M059J (cell line): ENCODE measurements around the gene B4GALT3. TPM values are rescaled to one million over a fixed set of nuclear protein-coding genes. Genes with fewer than 3 reads are reported as not detected.
A peak's percentile ranks its signal among the peaks of the same experiment; 100 is the strongest.

Experiments
- DNase-seq: peaks from one replicate; pipeline ENCODE4 v3.0.0-alpha.2; 2012; ENCODE audit warnings: low read depth
- total RNA-seq: library from RNA; depleted of rRNA; stranded (reverse); fragments of >200 nt; shearing (Covaris generic); gene quantifications from 2 replicates; pipeline ENCODE4 v1.2.3, GENCODE V29; 2014

B4GALT3 gene
- total RNA-seq, 1 experiment from 2014 or later: 41.8 TPM

DNA sequence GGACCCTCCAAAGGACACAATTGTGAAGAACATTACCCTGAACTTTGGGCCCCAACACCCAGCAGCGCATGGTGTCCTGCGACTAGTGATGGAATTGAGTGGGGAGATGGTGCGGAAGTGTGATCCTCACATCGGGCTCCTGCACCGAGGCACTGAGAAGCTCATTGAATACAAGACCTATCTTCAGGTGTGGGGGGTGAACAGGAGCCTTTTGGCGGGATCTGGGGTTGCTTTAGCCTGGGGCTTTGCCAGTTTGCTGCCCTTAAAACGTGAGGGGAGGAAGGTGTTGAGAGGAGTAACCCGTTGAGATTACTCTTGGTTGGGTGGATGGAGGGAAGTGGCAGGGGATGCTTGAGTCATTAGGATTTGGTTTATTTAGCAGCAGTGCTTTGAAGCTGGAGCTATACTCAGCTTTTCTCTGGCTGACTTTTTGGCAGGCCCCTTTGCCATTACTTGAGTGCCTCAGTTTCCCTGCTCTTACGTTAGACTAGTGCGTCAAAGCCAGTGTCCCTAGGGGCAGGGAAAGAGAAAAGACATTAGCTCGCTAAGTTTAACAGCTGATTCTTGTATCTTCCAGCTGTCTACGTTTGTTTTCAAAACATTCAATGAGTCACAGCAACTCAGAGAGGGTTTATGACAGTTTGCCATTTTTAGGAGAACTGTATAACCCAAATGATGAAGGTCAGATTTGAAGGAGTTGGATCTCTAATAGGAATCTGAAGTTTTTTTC, 29.3 kb upstream of the B4GALT3 start:
- no peak for DNase-seq

DNA sequence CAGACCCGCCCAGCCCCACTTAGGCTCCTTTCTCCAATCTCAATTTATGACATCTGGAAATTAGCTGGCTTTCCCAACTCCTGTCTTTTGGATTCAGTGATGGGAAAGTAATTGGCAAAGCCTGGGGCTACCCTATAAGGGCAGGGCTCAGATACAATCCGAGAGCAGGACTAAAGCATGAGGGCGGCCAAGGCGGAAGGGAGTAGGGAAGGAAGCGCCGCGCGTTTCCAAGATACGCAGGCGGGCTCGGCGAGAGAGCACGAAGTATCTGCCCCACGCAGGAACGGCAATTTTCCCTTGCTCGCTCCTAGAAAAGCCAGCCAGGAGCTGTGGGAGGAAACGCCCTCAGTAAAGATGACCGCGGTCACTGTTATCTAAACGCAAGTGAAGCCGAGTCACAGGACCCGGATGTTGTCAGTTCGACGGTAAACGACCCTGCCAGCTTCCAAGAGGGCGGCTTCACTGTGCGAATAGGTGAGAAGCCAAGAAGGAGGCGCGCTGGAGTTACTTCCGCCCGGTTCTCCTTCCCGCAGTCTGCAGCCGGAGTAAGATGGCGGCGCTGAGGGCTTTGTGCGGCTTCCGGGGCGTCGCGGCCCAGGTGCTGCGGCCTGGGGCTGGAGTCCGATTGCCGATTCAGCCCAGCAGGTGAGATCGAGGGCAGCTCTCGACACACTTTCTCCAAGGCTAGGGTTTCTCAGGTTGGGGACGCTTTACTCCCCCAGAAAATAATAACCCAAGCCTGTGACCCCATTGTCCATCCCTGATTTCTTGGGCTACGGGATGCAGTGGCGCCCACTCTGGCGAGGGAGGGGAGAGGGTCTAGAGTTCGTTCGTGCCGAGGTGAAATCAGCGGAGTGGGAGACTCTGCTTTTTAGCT, 24.8 kb upstream of the B4GALT3 start, which contains the start of gene NDUFS2:
TSS of gene NDUFS2 (plus strand) at position 532 of the 877 bp plus-strand sequence. CDS start at position 551, 19 bp downstream.
- peak; percentile 99 for DNase-seq

DNA sequence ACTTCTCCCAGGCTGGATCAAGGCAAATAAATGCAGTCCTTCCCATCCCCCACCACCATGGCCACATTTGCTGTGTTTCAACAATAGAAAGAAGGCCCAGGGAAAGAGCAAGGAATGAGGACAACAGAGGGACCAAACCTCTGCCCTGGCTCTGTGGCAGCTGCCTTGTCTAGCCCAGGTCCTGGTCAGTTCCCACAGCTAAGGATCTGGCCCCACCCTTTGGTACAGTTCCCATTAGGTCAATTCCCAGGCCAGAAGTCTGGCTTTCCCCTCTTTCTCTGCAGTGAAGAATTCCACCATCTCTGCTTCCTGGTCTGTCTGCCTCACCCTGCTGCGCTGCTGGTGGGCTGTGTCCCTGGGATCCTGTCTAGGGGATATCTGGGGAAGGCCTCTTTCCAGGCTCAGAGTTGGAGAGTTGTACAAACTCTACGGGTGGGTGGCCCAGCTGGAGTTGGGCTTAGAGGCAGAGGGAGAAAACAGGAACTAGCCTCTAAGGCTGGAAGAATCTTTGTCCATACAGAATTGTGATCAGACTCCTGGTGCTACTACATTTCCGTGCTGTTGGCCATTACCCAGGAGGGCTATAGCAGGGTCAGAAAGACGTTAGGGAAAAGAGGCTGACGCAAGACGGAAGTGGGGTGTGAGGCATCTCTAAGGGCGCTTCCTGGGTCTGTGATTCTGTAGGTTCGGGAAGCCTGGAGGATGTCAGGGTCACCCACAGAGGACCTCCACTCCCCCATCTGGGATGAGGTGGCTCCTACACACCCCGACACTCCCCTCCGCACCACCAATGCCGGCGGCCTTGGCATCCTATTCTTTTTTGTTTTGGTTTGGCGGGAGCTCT, 23.9 kb upstream of the B4GALT3 start:
- DNase-seq: peak; percentile 79

DNA sequence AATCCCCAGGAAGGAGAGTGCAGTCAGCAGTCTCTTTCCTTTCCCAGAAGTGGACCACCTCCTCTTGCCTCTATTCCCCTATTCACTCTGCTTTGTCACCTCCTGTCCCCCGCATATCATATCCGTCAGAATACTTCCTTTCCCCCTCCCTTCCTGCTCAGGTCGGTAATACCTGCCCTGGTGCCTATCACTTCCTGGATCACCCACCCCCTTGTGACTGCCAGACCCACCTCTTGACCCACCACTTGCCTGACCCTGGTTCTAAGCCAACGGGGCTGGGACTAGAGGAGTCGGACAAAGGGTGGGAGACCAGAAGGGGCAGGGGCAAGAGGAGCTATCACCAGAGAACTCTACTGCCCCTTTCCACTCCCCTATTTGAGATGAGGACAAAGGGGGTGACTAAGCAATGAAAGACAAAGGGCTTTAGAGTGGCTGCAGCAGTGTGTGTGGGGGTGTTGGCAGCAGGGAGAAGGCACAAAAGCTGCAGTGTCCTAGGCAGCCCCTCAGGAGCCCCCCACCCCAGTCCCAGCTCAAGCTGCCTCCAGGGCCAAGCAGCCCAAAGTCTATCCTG, 23.2 kb upstream of the B4GALT3 start:
- no peak for DNase-seq

DNA sequence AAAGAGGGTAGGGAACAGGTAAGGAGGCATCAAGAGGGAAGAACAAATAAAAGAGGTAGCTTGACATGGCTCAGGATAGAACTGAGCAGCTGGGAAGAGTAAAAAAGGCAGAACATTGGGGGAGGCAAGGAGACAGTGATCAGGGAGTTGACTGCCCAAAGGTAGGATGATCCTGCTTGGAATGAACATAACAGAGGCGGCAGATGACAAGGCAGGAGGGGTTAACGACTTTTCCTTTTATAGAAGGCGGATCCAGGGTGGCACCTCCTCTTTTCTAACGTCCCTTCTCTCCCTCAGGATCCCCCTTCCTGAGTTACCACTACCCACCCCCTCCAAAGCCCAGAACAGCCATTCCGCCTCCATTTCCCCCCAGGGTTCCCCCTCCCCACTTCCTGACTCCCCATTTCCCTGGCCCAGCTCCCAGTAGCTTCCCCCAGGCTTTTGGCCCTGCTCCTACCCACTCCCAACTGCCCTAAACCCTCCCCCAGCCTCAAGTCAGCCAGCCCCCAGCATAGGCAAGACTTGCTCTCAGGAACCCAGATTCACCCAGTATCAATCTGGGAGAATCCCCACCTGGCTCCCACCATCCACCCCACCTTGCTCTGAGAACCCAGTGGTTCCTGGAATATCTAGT, 22.3 kb upstream of the B4GALT3 start:
- no peak for DNase-seq

DNA sequence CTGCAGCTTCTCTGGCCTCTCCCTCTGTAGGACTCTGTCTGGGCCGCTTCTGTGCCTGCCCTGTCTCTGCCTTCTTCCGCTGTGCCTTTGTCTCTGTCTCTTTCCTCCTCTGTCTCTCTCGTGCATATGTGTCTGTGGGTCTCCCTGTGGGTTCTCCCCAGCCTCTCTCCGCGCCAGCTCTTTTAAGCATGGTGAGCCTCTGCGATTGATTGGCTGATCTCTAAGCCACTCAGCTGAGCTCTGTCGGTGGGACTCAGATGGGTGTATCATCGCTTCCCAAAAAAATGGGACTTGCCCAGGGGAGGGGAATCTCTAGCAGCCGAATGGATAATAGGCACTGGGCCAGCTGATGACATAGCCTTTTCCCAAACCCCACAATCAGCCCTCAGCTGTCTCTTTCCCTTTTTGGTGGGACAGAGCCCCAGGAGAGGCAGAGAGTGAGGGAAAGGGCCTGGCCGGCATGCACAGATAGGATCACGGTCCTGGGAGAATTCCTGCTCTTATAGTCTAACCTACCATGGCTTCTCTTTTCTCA, 21.7 kb upstream of the B4GALT3 start, which contains the start of gene ADAMTS4:
TSS of gene ADAMTS4 (minus strand) at position 158 of the 535 bp plus-strand sequence. CDS start 427 bp downstream, outside the sequence.
- peak; percentile 67 for DNase-seq

DNA sequence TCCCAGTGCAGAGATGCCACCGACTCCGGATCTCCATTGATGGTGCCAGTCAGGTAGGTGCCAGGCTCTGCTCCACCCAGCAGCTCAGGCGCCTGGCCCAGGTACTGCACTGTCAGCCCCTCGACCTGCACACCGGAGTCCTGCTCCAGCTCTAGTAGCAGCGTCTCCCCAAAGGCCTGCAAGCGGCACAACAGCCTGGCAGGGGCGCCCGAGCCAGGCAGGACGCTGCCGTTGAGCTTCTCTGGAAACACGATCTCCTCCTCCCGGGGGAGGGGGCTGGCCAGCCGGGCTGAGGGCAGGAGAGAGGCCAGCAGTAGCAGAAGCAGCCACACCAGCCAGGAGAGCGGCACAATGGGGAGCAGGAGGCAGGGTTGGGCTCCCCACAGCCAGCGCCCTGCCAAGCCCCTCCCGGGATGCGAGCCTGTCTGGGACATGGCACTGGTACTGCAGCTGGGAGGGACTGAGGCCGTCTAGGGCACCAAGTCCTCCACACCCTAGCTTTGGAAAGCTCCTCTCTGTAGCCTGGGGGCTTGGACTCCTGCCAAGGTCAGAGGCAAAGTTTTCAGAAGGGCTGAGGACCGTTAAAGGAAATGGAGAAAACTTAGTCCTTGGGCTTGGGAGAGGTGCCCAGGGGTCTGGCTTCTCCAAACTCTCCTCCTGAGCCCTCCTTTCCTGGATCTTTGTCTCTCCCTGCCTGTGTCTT, 21.0 kb upstream of the B4GALT3 start:
- DNase-seq: peak; percentile 76

DNA sequence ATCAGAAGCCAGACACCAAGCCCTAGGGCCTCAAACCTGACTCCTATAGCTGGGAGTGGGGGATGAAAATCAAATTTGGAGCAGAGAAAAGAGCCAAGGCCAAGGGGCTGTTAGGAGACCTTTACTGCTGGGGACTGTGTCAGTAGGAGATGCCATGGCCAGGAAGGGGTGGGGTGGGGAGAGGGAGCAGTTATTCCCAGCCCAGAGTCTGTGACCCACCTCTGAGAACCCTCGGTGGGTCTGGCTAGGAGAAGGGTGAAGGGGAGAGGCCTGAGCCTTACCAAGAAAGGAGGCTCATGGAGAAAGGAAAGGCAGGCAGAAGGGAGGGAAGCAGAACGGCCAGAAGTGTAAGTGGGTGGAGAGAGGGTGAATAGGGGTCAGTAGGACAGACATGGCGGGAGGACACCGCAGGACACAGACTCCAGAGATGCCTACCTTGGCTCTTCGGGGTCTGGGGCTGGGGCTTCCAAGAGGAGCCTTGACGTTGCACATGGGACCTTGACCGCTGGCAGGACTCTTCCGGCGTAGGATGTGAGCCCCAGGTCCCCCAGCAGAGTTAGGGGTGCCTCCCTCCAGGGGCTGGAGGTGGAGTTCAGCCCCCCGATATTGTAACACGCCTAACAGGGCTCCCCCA, 20.4 kb upstream of the B4GALT3 start:
- DNase-seq: no peak

DNA sequence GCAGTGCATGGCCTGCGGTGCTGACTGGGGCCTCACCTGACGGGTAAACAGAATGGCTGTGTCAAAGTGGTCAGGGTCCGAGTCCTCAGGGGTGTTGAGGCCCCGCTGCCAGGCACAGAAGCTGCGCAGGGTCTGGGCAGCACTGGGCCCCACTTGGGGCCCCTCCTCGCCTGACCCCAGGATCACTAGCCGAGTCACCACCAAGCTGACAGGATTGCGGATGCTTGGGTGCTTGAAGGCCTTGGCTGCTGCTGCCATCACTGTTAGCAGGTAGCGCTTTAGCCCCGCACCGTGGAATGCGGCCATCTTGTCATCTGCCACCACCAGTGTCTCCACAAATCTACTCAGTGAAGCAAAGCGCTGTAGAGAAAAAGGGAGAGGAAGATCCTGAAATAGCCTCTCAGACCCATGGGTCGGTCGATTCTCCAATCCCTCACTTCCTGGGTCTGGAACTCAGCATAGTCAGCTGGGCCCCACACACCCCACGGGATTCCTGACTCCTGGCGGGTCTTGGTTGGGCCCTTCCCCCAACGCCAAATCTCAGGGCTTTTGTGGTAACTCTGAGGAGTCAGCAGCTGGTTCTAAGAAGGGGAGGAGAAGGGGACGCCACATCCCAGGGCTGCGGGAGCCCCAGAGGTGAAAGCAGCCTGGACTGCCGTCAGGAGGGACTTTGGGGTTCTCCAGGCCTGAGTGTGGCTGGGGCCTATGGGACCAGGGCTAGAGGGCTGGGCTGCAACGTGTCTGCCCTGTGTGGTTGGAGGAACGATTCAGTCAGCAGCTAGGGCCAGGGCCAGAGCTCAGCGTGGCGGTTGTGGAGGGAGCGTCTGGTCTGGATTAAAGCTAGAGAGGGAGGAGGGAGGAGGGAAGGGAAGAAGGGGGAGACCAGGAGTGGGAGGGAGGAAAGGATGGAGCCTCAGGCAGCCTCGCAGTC, 19.5 kb upstream of the B4GALT3 start:
- DNase-seq: no peak

DNA sequence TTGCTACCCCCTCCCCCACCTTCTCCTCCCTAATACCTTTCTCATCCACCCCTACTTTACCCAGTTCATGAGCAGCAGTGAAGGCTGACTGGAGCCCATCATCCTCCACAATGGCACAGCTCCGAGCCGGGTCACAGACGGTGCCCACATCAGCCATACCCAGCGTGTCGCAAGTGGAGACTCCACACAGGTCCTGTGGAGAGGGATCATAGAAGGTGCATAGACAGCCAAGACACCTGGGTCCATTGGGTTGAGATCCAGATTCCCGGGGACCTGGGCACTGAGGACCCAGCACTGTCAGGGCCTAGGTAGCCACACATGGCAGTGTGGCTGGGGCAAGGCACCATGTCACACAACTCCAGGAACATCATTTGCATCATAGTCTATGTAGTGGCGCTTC, 18.8 kb upstream of the B4GALT3 start:
- no peak for DNase-seq

DNA sequence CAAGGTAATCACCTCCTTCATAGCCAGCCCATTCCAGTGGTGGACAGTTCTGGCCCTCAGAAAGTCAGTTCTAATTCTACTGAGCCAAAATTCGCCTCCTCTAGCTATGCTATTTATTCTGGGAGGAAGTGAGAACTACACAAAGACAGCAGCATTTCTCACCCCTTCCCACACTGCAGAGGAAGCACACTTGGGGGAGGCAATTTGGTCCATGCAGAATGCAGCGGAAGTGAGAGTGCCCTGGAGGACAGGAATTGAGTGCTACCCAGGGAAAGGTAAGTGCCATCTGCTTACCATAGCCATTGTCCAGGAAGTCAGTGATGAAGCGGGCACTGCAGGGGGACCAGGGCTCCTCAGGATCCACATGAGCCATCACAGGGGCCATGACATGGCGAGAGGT, 17.9 kb upstream of the B4GALT3 start:
- DNase-seq: no peak

DNA sequence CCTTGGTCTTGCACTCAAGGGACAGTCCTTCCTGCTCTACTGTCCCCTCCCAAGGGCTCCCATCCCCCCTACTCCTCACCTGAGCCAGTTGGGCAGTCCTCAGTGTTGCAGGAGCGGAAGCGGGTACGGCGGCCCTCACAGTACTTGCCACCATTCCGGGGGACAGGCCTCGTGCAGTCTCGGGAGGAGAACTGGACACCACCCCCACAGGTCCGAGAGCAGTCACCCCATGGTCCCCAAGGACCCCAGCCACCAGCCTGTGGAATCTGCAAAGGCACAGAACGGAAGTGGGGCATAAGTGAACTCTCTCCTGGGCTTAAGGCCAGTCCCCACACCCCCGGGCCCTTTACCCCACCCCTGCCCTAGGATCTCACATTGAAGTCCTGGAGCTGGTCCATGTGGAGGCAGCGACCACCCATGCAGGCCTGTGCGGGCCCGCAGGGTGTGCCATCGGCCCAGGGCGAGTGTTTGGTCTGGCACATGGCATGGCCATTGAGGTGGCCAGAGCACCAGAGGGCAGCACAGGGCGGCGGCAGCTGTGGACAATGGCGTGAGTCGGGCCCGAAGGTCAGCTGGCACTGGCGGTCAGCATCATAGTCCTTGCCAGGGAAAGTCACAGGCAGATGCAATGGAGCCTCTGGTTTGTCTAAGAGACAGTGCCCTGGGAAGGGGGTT, 16.4 kb upstream of the B4GALT3 start:
- no peak for DNase-seq

DNA sequence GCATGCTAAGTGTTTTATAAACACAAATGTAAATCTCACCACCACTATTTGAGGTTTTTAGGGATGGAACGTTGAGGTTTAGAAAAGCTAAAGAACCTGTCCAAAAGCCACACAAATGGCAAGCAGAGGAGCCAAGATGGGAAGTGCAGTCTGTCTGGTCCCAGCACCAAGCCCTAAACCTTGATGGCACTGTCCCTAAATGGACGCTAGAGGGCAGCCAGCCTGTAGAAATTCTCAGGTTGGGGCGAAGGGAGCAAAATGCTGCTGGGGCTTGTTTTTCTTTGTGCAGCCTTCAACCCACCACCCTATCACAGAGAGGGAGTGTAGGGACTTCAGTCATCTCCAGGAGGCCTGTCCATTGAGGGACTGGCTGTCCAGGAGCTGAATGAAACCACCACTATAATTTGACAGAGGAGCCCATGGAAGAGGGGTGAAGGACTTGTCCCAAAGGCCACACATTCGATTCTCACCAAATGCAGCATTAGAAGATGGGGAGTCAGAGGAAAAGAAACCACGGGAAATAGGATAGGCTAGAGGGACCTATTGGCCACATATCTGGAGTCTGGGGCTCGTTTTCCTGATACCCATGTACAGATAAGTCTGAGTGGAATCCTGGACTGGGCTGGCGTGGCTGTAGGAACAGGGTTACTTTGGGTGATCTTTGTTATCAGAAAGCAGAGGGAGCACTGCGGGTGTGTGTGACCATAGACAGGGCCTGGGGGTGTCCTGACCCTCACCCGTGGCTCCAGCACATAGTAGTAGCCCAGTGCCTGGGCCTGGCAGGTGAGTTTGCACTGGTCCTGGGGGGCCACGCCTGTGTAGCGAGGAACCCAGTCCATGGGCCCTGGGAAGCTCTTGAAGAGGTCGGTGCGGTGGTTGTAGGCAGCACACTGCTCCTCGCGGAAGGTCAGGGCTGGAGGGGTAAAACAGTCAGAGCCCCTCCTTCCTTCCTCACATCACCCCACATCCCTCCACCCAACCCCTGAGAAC, 15.5 kb upstream of the B4GALT3 start:
- DNase-seq: peak; percentile 72

DNA sequence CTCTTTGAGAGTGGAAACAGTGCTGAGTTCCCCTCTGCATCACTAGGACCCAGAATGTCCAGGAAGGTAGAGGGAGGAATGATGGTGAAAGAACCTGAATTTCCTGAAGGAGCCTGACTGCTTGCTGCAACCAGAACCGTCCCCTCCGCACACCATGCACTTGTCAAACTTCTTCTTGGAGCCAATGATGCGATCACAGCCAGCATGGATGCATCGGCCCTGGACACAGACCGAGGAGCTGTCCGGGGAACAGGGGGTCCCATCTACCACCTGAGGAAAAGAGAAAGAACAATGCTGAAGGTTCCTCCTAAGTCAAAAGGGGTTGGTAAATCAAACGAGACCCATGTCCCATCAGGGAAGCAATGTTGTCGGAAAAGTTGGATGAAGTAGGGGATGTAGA, 14.7 kb upstream of the B4GALT3 start:
- DNase-seq: no peak

DNA sequence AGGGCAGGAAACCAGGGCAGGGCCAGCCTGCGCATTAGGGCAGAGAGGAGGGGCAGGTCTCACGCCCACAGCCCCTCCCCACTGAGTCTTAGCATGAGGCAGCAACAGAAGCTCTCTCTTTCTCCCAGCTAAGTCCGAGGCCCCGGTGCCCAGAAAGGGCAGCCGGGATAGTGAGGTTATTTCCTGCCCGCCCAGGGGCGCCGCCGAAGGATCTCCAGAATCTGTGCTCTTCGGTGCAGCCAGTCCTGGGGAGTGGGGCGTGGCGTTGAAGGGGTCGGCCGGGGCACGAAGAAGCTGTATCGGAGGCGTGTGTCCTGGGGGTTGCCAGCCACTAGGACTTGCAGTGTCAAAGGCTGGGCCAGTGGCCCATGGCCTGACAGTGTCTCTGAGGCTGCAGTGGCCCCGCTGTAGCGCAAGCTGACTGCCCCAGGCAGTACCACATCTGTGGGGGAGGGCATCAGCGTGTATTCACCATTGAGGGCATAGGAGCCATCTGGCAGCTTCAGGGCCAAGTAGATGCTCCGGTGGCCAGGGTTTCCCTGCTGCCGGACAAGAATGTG, 13.7 kb upstream of the B4GALT3 start:
- no peak for DNase-seq

DNA sequence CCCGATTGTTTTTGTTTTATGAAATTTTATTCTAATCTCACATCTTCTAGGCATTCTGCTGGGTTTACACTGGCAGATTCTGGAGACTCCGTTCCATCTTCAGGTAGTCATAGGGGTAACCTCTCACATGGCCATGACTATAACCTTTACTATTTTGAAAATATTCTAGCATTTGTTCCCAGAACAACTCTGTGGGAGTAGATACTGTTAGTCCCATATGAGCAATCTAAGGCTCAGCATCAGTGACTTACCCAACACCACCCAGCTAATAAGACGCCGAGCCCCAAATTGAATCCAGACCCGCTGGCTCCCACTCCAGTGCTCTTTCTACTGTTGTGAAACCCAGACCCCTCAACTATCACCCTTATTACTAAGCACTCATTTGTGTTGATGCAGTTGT, 11.7 kb upstream of the B4GALT3 start:
- no peak for DNase-seq
